Tibial nerve (tissue), 4 donors: Measurements from ENCODE around the gene ATN1. TPM values are rescaled to one million over a fixed set of nuclear protein-coding genes. Genes with fewer than 3 reads are reported as not detected.

Experiments
- DNase-seq, 2 donors: peaks; one replicate each; pipeline ENCODE4 v3.0.0-alpha.2; 2019; ENCODE audit warnings: low spot score in 2 of 2
- H3K27ac ChIP-seq, 4 donors: fragments of 200-600 bp; sonication (generic) in 3 of 4; one replicate each; pipeline ENCODE4 v1.5.1; 2017 to 2019; ENCODE audit warnings: mild to moderate bottlenecking in 1 of 4
- H3K27me3 ChIP-seq, 2 donors: fragments of 200-600 bp; sonication (generic) in 1 of 2; one replicate each; pipeline versions ENCODE4 v1.5.1 to v1.6.0; 2017 to 2019
- H3K36me3 ChIP-seq, 3 donors: fragments of 200-600 bp; sonication (generic); one replicate each; pipeline ENCODE4 v1.5.1; 2018 to 2019
- H3K4me1 ChIP-seq, 4 donors: fragments of 200-600 bp; sonication (generic) in 3 of 4; one replicate each; pipeline ENCODE4 v1.5.1; 2017 to 2019
- H3K4me3 ChIP-seq, 4 donors: fragments of 200-600 bp; sonication (generic) in 3 of 4; one replicate each; pipeline ENCODE4 v1.5.1; 2017 to 2019; ENCODE audit warnings: mild to moderate bottlenecking in 1 of 4, moderate library complexity in 1 of 4
- H3K9me3 ChIP-seq, 4 donors: fragments of 200-600 bp; sonication (generic) in 3 of 4; one replicate each; pipeline ENCODE4 v1.5.1; 2017 to 2019
- CTCF ChIP-seq, 5 experiments: fragments of 200-600 bp in 3 of 5; fragments of 450-650 bp in 2 of 5; sonication (generic) in 3 of 5; IDR thresholded peaks; one replicate each; pipeline ENCODE4 v1.5.1; 2016 to 2019; ENCODE audit warnings: antibody characterized with exemption in 5 of 5, mild to moderate bottlenecking in 3 of 5, moderate library complexity in 2 of 5
- EP300 ChIP-seq, 2 donors: sonication (generic); formaldehyde crosslinking; IDR thresholded peaks; one replicate each; pipeline ENCODE4 v1.6.1; 2017; ENCODE audit warnings: antibody characterized with exemption in 2 of 2, mild to moderate bottlenecking in 1 of 2
- POLR2A ChIP-seq, 2 donors: fragments of 450-650 bp; IDR thresholded peaks; one replicate each; pipeline ENCODE4 v1.6.1; 2017; ENCODE audit warnings: antibody characterized with exemption in 2 of 2, mild to moderate bottlenecking in 2 of 2, moderate library complexity in 2 of 2
- WGBS, 2 donors: methylation state at CpG; one replicate each; pipeline ENCODE4 v1.1.5; 2018; 5-methylcytosine and 5-hydroxymethylcytosine counted together
- total RNA-seq, 4 donors: library from RNA; depleted of rRNA; stranded (reverse); fragments of >200 nt; gene quantifications; one replicate each; pipeline ENCODE4 v1.1.0, GENCODE V29; 2016

Gene ATN1
- total RNA-seq, 4 donors from 2014 or later = 92.2 to 260 (median 123) TPM

DNA sequence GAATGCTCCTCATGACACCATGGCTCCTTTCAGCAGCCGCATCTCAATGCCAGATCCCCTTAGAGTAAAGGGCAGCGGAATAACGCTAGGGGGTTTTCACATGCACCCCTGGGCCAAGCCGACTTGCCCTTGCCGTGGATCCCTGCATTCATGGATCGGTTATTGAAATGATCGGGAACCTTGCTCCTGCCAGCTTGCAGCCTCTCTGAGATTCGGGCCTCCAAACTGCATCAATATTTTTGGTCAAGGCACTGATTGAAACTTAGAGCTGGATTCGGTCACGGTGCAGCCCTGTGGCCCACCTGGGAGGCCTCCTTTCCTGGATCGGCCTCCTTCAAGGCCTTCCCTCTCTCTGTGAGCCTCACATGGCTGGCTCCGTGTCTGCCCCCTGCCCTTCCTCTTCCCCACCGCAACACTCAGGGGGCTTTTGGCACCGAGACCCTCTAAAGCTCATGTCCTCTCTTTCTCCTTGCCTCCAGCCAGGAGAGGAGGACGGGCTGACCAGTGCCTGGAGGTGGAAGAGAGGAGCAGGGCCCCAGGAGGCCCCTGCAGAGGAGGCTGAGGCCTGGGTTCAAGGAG, 25.2 kb downstream of the ATN1 start:
- DNase-seq = no peak
- 73 to 75% methylated on average over 15 of the region's 15 CpGs for WGBS, 2 donors
- peak overlapping the region; percentile 3 to 49 (median 28) for H3K4me3 ChIP-seq

DNA sequence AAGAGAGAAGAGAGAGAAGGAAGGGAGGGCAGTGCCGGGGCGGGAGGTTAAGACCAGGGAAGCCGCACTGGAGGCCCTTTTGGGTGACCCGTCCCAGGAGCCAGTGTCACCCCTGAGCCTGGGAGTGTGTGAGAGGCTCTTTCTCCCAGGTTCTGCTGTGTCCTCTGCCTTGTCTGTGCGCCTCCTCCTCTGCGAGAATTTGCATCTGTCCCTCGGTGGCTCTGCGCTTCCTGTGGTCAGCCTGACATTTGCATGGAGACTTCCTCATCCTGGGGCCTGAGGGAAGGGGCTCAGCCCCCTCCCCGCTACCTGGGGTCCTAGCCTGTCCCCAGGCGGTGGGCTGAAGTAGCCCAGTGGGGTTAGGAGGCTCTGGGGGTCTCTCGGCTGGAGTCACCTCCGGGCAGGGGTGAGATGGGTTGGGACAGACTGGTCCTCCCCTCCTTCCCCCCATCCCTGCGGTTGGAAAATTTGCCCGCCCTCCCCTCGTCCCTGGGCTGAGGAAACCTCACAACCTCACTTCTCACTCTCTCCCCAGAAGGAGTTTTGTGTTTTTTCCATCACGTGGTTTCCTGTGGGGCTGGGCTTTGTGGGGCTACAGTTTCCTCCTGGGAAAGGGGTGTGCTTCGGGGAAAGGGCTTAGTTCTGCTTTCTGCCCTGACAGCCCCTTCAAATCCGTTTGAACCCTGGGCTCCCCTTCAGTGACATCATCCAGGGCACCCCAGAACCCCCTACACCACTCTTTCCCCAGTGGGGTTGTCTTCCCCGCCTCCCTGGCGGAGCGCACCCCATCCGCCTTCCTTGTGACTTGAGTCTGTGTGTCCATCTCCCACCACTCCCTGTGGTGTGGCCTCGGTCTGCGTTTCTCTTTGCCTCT, 25.9 kb downstream of the ATN1 start:
- 36 to 38% methylated on average over 24 of the region's 24 CpGs for WGBS, 2 donors
- no peaks in the 10 kb centered on the region for H3K9me3 ChIP-seq
- H3K36me3 ChIP-seq = no peaks in the 10 kb centered on the region
- H3K4me1 ChIP-seq = peaks cover 0 to 53% (median 19%) of the 10 kb centered on the region in 4 donors
- H3K27me3 ChIP-seq = no peaks in the 10 kb centered on the region
- peak in 1 of 2 donors; percentile 51 for TF ChIP-seq EP300 (IDR thresholded peaks at IDR 0.05)
- peak in 1 of 2 donors; percentile 23 for TF ChIP-seq POLR2A (IDR thresholded peaks at IDR 0.05)
- TF ChIP-seq CTCF (IDR thresholded peaks at IDR 0.05) = peak in 1 of 5 experiments; percentile 15
- peak overlapping the region in 3 of 4 donors; percentile 53 to 80 (median 74) for H3K27ac ChIP-seq
- peak overlapping the region in 3 of 4 donors; percentile 11 to 49 (median 46) for H3K4me3 ChIP-seq
- DNase-seq = peak in 1 of 2 donors; percentile 76

More for the DNA sequence above, 25.2 kb downstream of the ATN1 start:
- TF ChIP-seq EP300 (IDR thresholded peaks at IDR 0.05) (no peak), CTCF (IDR thresholded peaks at IDR 0.05) (no peak), POLR2A (IDR thresholded peaks at IDR 0.05) (no peak)
- Histone ChIP-seq H3K36me3 (no peaks in the 10 kb centered on the region), H3K27me3 (no peaks in the 10 kb centered on the region), H3K4me1 (peaks cover 0 to 46% (median 16%) of the 10 kb centered on the region in 4 donors), H3K27ac (peak overlapping the region in 3 of 4 donors; percentile 53 to 80 (median 74)), H3K9me3 (no peaks in the 10 kb centered on the region)

- no peaks in the 10 kb centered on the region for H3K27me3 ChIP-seq
- H3K9me3 ChIP-seq = no peaks in the 10 kb centered on the region
- WGBS, 2 donors = 82 to 83% methylated on average over 21 of the region's 21 CpGs
- H3K4me3 ChIP-seq = peak overlapping the region in 2 of 4 donors; percentile 13 to 20
- no peaks in the 10 kb centered on the region for H3K36me3 ChIP-seq
- no peak for TF ChIP-seq CTCF (IDR thresholded peaks at IDR 0.05)
- no peak for TF ChIP-seq POLR2A (IDR thresholded peaks at IDR 0.05)
- no peak for TF ChIP-seq EP300 (IDR thresholded peaks at IDR 0.05)
- DNase-seq = no peak
- peak overlapping the region in 3 of 4 donors; percentile 53 to 80 (median 57) for H3K27ac ChIP-seq
- H3K4me1 ChIP-seq = peaks cover 0 to 48% (median 19%) of the 10 kb centered on the region in 4 donors
Observed at GRCh38 chr12:6954316-6955107, 26.8 kb downstream of the ATN1 start.

- no peak for TF ChIP-seq POLR2A (IDR thresholded peaks at IDR 0.05)
- no peak for TF ChIP-seq CTCF (IDR thresholded peaks at IDR 0.05)
- no peak for TF ChIP-seq EP300 (IDR thresholded peaks at IDR 0.05)
- 83 to 88% methylated on average over 22 of the region's 22 CpGs for WGBS, 2 donors
- no peak for DNase-seq
Observed at GRCh38 chr12:6955108-6956020, 27.6 kb downstream of the ATN1 start.

More at GRCh38 chr12:6955108-6956020, 27.6 kb downstream of the ATN1 start:
- Histone ChIP-seq H3K4me1 (peaks cover 0 to 55% (median 24%) of the 10 kb centered on the region in 4 donors), H3K27me3 (no peaks in the 10 kb centered on the region), H3K9me3 (no peaks in the 10 kb centered on the region), H3K27ac (peak overlapping the region in 1 of 4 donors; percentile 80), H3K36me3 (no peaks in the 10 kb centered on the region), H3K4me3 (no peak overlapping the region)
